ENCODE measurements around the gene SAC3D1. TPM values are rescaled to one million over a fixed set of nuclear protein-coding genes. Genes with fewer than 3 reads are reported as not detected.

Gene SAC3D1
- total RNA-seq, 1 donor from 2014 or later, result 11.8 TPM

DNA sequence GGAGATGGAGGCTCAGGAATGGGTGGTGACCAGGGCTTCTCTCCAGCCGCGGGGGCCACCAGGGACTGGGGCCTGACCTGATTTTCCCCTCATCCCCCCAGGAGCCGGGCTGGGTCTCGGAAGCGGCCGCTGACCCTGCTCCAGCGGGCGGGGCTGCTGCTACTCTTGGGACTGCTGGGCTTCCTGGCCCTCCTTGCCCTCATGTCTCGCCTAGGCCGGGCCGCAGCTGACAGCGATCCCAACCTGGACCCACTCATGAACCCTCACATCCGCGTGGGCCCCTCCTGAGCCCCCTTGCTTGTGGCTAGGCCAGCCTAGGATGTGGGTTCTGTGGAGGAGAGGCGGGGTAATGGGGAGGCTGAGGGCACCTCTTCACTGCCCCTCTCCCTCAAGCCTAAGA lies 46.8 kb downstream of the SAC3D1 start:
- DNase-seq (ENCODE audit: low spot score), result no peak

DNA sequence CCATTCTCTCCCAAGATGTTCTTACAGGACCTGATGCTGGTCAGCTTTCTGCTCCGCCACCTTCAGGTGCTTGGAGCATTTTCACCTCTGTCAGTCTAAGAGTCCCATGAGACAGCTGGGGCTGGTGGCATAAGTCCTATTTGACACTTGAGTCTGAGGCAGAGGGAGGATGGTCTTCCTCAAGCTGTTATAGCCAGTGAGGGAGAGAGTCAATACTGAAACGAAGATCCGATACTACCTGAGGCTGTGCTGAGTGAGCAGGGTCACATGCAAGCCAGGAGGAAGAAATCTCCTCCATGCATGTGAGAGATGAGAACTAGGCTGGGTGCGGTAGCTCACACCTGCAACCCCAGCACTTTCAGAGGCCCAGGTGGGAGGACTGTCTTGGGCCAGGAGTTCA lies 48.6 kb downstream of the SAC3D1 start:
- no peak for DNase-seq (ENCODE audit: low spot score)

GRCh38 chr11:65090628-65091027 lies 49.6 kb downstream of the SAC3D1 start:
- DNase-seq (ENCODE audit: low spot score), result no peak

Other genes with a start within 250 kb of the SAC3D1 start
- 2.6 TPM for gene MAP4K2, start 238.0 kb upstream of the SAC3D1 start, total RNA-seq (ENCODE audit: insufficient read depth, low replicate concordance)
- 4.3 TPM for gene MEN1, start 230.7 kb upstream of the SAC3D1 start, total RNA-seq (ENCODE audit: insufficient read depth, low replicate concordance)
- gene CDC42BPG, start 196.6 kb upstream of the SAC3D1 start, total RNA-seq (ENCODE audit: insufficient read depth, low replicate concordance), result 0.96 TPM
- gene EHD1, start 162.6 kb upstream of the SAC3D1 start, total RNA-seq (ENCODE audit: insufficient read depth, low replicate concordance), result 56.8 TPM
- 5.3 TPM for gene ATG2A, start 124.0 kb upstream of the SAC3D1 start, total RNA-seq (ENCODE audit: insufficient read depth, low replicate concordance)
- 3.6 TPM for gene PPP2R5B, start 116.5 kb upstream of the SAC3D1 start, total RNA-seq (ENCODE audit: insufficient read depth, low replicate concordance)
- not detected for gene GPHA2, start 105.3 kb upstream of the SAC3D1 start, total RNA-seq (ENCODE audit: insufficient read depth, low replicate concordance)
- not detected for gene MAJIN, start 69.1 kb upstream of the SAC3D1 start, total RNA-seq (ENCODE audit: insufficient read depth, low replicate concordance)
- gene BATF2, start 44.2 kb upstream of the SAC3D1 start, total RNA-seq (ENCODE audit: insufficient read depth, low replicate concordance), result not detected
- gene ARL2, start 27.1 kb upstream of the SAC3D1 start, total RNA-seq (ENCODE audit: insufficient read depth, low replicate concordance), result 60.2 TPM
- gene SNX15, start 13.8 kb upstream of the SAC3D1 start, total RNA-seq (ENCODE audit: insufficient read depth, low replicate concordance), result 19.0 TPM
- 4.1 TPM for gene NAALADL1, start 17.3 kb downstream of the SAC3D1 start, total RNA-seq (ENCODE audit: insufficient read depth, low replicate concordance)
- gene CDCA5, start 42.8 kb downstream of the SAC3D1 start, total RNA-seq (ENCODE audit: insufficient read depth, low replicate concordance), result 3.1 TPM
- gene ZFPL1, start 43.0 kb downstream of the SAC3D1 start, total RNA-seq (ENCODE audit: insufficient read depth, low replicate concordance), result 28.6 TPM
- 117 TPM for gene VPS51, start 55.0 kb downstream of the SAC3D1 start, total RNA-seq (ENCODE audit: insufficient read depth, low replicate concordance)
- gene TM7SF2, start 70.7 kb downstream of the SAC3D1 start, total RNA-seq (ENCODE audit: insufficient read depth, low replicate concordance), result 15.2 TPM
- 5.8 TPM for gene ZNHIT2, start 76.5 kb downstream of the SAC3D1 start, total RNA-seq (ENCODE audit: insufficient read depth, low replicate concordance)
- 267 TPM for gene FAU, start 80.9 kb downstream of the SAC3D1 start, total RNA-seq (ENCODE audit: insufficient read depth, low replicate concordance)
- gene MRPL49, start 81.1 kb downstream of the SAC3D1 start, total RNA-seq (ENCODE audit: insufficient read depth, low replicate concordance), result 19.5 TPM
- 13.0 TPM for gene SYVN1, start 93.3 kb downstream of the SAC3D1 start, total RNA-seq (ENCODE audit: insufficient read depth, low replicate concordance)
- not detected for gene SPDYC, start 129.0 kb downstream of the SAC3D1 start, total RNA-seq (ENCODE audit: insufficient read depth, low replicate concordance)
- 59.5 TPM for gene CAPN1, start 140.7 kb downstream of the SAC3D1 start, total RNA-seq (ENCODE audit: insufficient read depth, low replicate concordance)
- gene POLA2, start 220.8 kb downstream of the SAC3D1 start, total RNA-seq (ENCODE audit: insufficient read depth, low replicate concordance), result 3.6 TPM